ENCODE measurements around the gene RASGRF1.
A peak's percentile ranks its signal among the peaks of the same experiment; 100 is the strongest.

RASGRF1 gene

DNA sequence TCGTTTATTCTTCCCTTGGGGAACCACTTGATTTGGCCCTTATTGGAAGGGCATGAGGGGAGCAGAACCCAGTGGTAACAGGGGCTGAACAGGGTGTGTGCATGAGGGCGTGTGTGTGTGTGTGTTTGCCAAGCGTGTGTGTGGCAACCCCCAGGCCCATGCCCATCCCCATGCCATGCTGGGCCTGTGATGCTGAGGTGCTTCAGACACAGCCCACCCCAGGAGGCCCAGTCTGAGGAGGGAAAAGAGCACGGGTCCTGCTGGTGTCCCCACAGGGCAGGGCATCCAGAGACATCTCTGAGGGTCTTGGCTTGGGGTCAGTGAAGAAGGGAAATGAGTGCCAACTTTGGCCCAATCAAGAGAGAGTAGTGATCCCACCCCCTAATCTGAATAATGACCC is 71.6 kb downstream of the RASGRF1 start:
- no peak overlapping the region for H3K4me3 Mint-ChIP-seq
- peaks cover 14% of the 10 kb centered on the region for H3K4me1 Mint-ChIP-seq
- peak overlapping the region in 1 of 2 donors; percentile 64 for H3K27ac Mint-ChIP-seq
- ATAC-seq, result no peak
- no peak for DNase-seq
- no peaks in the 10 kb centered on the region for H3K27me3 Mint-ChIP-seq
- peaks cover 3 to 7% of the 10 kb centered on the region in 2 donors for H3K9me3 Mint-ChIP-seq

DNA sequence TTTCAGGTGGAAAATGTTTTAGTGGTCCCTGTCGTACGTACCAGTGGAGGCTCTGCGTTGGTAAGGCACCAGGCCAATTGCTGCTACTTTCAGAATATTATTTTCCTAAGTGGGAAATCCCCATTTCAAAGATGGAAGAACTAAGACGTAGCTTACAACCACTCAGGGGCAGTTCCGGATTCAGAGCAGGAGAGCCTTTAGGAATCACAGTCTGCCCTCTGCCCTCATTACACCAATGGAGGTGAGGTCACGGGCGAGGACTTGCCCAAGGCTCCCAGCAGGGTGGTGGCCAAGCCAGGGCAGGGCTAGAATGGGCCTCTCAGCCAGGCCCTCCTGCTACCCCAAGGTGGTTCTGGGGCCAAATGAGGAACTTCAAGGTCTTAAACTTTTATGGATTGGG is 72.6 kb downstream of the RASGRF1 start:
- no peak overlapping the region for H3K4me3 Mint-ChIP-seq

DNA sequence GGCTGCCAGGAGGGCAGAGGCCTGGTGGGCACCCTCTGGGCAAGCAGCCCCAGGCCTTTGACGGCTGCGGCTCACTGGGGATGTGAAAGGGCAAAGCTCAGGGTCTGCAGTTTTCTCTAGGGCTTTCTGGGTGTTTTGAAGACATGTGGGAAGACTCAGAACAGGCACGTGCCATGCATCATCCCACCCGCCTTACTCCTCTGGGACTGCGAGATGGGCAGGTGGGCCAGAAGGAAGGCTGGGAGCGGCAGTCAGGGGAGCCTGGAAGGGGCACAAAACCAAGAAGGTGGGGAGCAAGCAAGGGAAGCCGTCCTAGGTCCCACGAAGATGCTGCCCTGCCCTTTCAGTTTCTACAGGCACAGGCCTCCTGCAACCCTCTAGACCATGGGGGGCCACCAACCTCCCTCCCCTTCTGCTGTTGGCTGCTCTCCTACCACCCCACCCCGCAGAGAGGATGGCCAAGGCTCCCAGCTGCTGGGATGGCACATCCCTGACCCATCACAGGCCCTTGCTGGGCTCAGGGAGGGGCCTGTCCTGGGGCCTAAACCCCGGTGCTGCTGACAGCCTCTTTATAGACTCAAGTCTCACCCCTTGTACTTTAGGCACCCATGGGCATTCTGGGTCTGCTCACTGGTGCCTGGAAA is 73.9 kb downstream of the RASGRF1 start:
- ATAC-seq, result no peak
- H3K27me3 Mint-ChIP-seq, result no peaks in the 10 kb centered on the region

More for the DNA sequence above, 72.6 kb downstream of the RASGRF1 start:
- ATAC-seq (no peak), DNase-seq (no peak)
- Mint-ChIP-seq H3K4me1 (peaks cover 14% of the 10 kb centered on the region), H3K27ac (no peak overlapping the region), H3K27me3 (no peaks in the 10 kb centered on the region), H3K9me3 (no peaks in the 10 kb centered on the region)

GRCh38 chr15:79015416-79015815 is 75.2 kb downstream of the RASGRF1 start:
- Mint-ChIP-seq H3K9me3 (no peaks in the 10 kb centered on the region), H3K27me3 (peaks cover 10% of the 10 kb centered on the region), H3K4me1 (peaks cover 14% of the 10 kb centered on the region), H3K27ac (no peak overlapping the region), H3K4me3 (no peak overlapping the region)
- ATAC-seq (no peak), DNase-seq (no peak)

More for the DNA sequence above, 73.9 kb downstream of the RASGRF1 start:
- DNase-seq, result no peak
- Mint-ChIP-seq H3K4me3 (no peak overlapping the region), H3K4me1 (peaks cover 14% of the 10 kb centered on the region), H3K27ac (peak overlapping the region in 1 of 2 donors; percentile 35), H3K9me3 (no peaks in the 10 kb centered on the region)

GRCh38 chr15:79010278-79010677 is 80.3 kb downstream of the RASGRF1 start:
- Mint-ChIP-seq H3K9me3 (no peaks in the 10 kb centered on the region), H3K4me1 (peaks cover under 1% of the 10 kb centered on the region), H3K4me3 (no peak overlapping the region), H3K27ac (no peak overlapping the region), H3K27me3 (peaks cover 12% of the 10 kb centered on the region)
- ATAC-seq (no peak), DNase-seq (no peak)

GRCh38 chr15:79009379-79009778 is 81.2 kb downstream of the RASGRF1 start:
- H3K9me3 Mint-ChIP-seq, result no peaks in the 10 kb centered on the region
- H3K4me1 Mint-ChIP-seq, result peaks cover 10% of the 10 kb centered on the region
- no peak overlapping the region for H3K27ac Mint-ChIP-seq
- H3K27me3 Mint-ChIP-seq, result peaks cover 12% of the 10 kb centered on the region
- no peak for DNase-seq
- ATAC-seq, result no peak
- H3K4me3 Mint-ChIP-seq, result no peak overlapping the region

DNA sequence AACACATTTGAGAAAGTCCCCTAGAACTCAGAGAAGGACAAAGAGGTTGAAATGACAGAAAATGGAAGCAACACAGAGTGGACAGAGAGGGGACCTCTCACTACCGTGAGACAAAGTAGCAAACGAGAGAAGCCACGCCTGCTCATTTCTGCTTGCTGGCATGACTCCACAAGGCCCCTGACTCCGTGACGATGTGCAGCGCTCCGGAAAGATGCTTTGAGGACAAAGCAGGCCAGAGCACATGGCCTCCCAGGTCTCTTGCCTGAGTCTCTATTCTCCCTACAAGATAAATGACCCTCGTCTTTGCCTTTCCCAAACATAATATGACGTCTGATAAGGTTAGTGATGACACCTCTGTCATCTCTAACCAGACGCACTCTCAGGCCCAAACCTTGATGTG is 81.9 kb downstream of the RASGRF1 start:
- no peaks in the 10 kb centered on the region for H3K9me3 Mint-ChIP-seq
- H3K27ac Mint-ChIP-seq, result no peak overlapping the region
- no peak for ATAC-seq
- no peak overlapping the region for H3K4me3 Mint-ChIP-seq
- peaks cover 12% of the 10 kb centered on the region for H3K27me3 Mint-ChIP-seq
- peaks cover 17% of the 10 kb centered on the region for H3K4me1 Mint-ChIP-seq
- DNase-seq, result no peak

GRCh38 chr15:79007066-79007465 is 83.5 kb downstream of the RASGRF1 start:
- Mint-ChIP-seq H3K4me1 (peaks cover 24% of the 10 kb centered on the region), H3K27me3 (peaks cover 12% of the 10 kb centered on the region), H3K9me3 (no peaks in the 10 kb centered on the region), H3K27ac (no peak overlapping the region), H3K4me3 (no peak overlapping the region)
- no peak for ATAC-seq
- peak; percentile 17 to 31 for DNase-seq

GRCh38 chr15:79006071-79006470 is 84.5 kb downstream of the RASGRF1 start:
- no peak overlapping the region for H3K27ac Mint-ChIP-seq
- H3K9me3 Mint-ChIP-seq, result no peaks in the 10 kb centered on the region
- ATAC-seq (no peak), DNase-seq (no peak)
- H3K4me1 Mint-ChIP-seq, result peaks cover 24% of the 10 kb centered on the region
- H3K27me3 Mint-ChIP-seq, result peaks cover 8% of the 10 kb centered on the region
- H3K4me3 Mint-ChIP-seq, result no peak overlapping the region

GRCh38 chr15:79004336-79004735 is 86.2 kb downstream of the RASGRF1 start:
- peak overlapping the region in 1 of 2 donors; percentile 11 for H3K4me3 Mint-ChIP-seq
- DNase-seq (peak in 1 of 2 donors; percentile 26), ATAC-seq (peak; percentile 65)
- H3K4me1 Mint-ChIP-seq, result peaks cover 24% of the 10 kb centered on the region
- peak overlapping the region in 1 of 2 donors; percentile 8 for H3K27ac Mint-ChIP-seq
- H3K27me3 Mint-ChIP-seq, result no peaks in the 10 kb centered on the region
- no peaks in the 10 kb centered on the region for H3K9me3 Mint-ChIP-seq

DNA sequence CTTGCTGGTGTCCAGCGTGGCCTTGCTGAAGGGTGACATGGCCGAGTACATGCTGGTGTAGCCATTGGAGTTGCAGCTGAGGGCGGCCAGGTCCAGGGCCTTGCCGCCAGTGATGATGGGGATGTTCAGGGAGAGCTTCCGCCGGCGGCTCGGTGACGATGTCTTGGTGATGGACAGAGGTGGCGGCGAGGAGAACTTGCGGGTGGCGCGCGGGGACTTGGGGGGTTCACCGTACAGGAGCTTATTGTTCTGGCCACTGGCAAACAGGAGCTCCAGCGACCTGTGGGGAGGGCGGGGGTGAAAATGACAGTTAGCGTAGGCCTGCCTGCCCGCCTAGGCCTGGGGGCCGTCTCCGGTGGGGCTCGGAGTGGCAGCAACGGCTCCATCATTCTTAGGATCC is 86.7 kb downstream of the RASGRF1 start:
- ATAC-seq (no peak), DNase-seq (no peak)
- Mint-ChIP-seq H3K27ac (no peak overlapping the region), H3K4me3 (peak overlapping the region in 1 of 2 donors; percentile 8), H3K27me3 (no peaks in the 10 kb centered on the region), H3K4me1 (peaks cover 24% of the 10 kb centered on the region), H3K9me3 (no peaks in the 10 kb centered on the region)

GRCh38 chr15:79003301-79003700 is 87.3 kb downstream of the RASGRF1 start:
- Mint-ChIP-seq H3K4me3 (no peak overlapping the region), H3K27me3 (no peaks in the 10 kb centered on the region), H3K4me1 (peaks cover 24% of the 10 kb centered on the region), H3K27ac (peak overlapping the region; percentile 45 to 46), H3K9me3 (no peaks in the 10 kb centered on the region)
- ATAC-seq (no peak), DNase-seq (no peak)

DNA sequence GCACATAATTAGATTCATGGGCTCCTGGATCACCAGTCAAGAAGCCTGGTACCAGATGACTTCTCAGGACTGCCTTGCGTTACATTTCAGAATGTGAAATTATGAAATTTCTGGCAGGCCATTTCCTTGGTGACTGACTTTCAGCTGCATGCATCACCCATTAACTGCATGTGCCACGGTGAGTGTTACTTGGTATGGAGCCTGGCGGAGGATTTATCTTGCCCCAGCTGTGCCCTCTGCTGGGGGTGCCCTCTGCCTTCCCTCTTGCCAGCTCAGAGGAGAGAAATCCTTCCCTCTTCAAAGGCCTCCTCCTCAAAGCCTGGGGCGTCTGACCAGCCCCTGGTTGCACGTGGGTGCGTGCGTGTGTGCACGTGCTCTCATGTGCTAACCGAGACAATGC is 88.0 kb downstream of the RASGRF1 start:
- no peaks in the 10 kb centered on the region for H3K27me3 Mint-ChIP-seq
- peaks cover 24% of the 10 kb centered on the region for H3K4me1 Mint-ChIP-seq
- no peak overlapping the region for H3K4me3 Mint-ChIP-seq
- H3K9me3 Mint-ChIP-seq, result no peaks in the 10 kb centered on the region
- no peak overlapping the region for H3K27ac Mint-ChIP-seq
- DNase-seq (no peak), ATAC-seq (no peak)

- Mint-ChIP-seq H3K27me3 (no peaks in the 10 kb centered on the region), H3K4me3 (no peak overlapping the region), H3K27ac (no peak overlapping the region), H3K4me1 (peaks cover 17% of the 10 kb centered on the region), H3K9me3 (no peaks in the 10 kb centered on the region)
- DNase-seq (no peak), ATAC-seq (no peak)
Observed at GRCh38 chr15:78999636-79000035, 90.9 kb downstream of the RASGRF1 start.

GRCh38 chr15:78998526-78998925 is 92.1 kb downstream of the RASGRF1 start:
- Mint-ChIP-seq H3K4me1 (peaks cover 6% of the 10 kb centered on the region), H3K9me3 (no peaks in the 10 kb centered on the region)
- ATAC-seq, result no peak

DNA sequence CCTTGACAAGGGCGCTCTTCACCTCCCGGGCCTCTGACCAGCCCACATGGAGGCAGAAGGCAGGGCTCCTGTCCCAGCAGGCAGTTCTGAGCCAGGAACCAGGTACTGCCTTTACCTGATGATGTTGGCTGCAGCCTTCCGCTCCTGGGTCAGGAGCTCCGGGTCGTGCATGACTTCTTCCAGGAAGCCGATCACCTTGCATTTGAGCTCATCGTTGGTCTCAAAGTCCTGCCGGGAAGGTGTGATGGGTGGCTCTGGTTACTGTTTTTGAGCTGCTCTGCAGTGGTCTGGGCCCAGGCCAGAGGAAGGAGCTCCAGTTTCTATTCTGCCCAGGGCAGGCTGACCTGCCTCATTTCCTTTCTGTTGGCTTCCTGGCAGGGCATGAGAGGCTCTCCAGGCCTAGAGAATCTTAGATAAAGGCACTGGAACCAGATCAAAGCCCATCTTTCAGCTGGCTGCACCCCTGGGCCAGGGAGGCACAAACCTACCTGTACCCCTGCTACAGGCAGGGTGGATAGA is 92.5 kb downstream of the RASGRF1 start:
- no peak for DNase-seq
- no peak for ATAC-seq
- Mint-ChIP-seq H3K9me3 (no peaks in the 10 kb centered on the region), H3K27me3 (no peaks in the 10 kb centered on the region), H3K4me1 (peaks cover 4% of the 10 kb centered on the region), H3K4me3 (no peak overlapping the region), H3K27ac (peak overlapping the region in 1 of 2 donors; percentile 23)

More at GRCh38 chr15:78998526-78998925, 92.1 kb downstream of the RASGRF1 start:
- H3K27me3 Mint-ChIP-seq, result no peaks in the 10 kb centered on the region
- DNase-seq, result no peak
- H3K4me3 Mint-ChIP-seq, result no peak overlapping the region
- peak overlapping the region in 1 of 2 donors; percentile 23 for H3K27ac Mint-ChIP-seq

DNA sequence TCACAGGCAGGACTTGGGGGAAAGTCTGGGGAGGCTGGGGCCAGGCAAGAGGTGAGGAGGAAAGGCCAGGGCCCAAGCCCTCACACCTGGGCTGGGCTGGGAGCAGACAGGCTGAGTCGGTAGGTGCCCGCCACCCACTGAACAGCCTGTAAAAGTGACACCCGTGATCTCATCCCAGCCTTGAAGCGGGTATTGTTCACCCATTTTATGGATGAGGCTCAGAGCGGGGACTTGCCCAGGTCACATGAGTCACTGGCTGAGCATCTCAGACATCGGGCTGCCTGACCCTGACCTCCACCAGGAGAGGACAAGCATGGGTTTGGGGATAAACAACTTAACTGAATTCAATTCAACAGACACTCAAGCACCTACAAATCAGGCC is 93.7 kb downstream of the RASGRF1 start:
- H3K27ac Mint-ChIP-seq, result no peak overlapping the region
- H3K4me3 Mint-ChIP-seq, result no peak overlapping the region
- peaks cover 6% of the 10 kb centered on the region for H3K4me1 Mint-ChIP-seq
- DNase-seq (no peak), ATAC-seq (no peak)
- no peaks in the 10 kb centered on the region for H3K27me3 Mint-ChIP-seq
- no peaks in the 10 kb centered on the region for H3K9me3 Mint-ChIP-seq

Measured in stimulated activated naive CD8-positive, alpha-beta T cell treated with anti-CD3 and anti-CD28 coated beads, Interleukin-15, amount 100 ng/mL, for 72 hours (primary cell).